A549 treated with CpdA at 1 μM for 4 hours (cell line): ENCODE results near the gene RAB22A. TPM values are rescaled to one million over a fixed set of nuclear protein-coding genes. Genes with fewer than 3 reads are reported as not detected.

ENCODE experiments used
- total RNA-seq: library from RNA; stranded (reverse); fragments of 200-300 nt; extraction: Qiagen RNA extraction; gene quantifications from 5 replicates; pipeline ENCODE4 v1.2.3, GENCODE V29; 2022; ENCODE audit warnings: low read depth

The RAB22A gene, protein sequence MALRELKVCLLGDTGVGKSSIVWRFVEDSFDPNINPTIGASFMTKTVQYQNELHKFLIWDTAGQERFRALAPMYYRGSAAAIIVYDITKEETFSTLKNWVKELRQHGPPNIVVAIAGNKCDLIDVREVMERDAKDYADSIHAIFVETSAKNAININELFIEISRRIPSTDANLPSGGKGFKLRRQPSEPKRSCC
- 9.8 to 11.7 TPM (median 9.9 TPM) in 5 replicates for total RNA-seq

DNA sequence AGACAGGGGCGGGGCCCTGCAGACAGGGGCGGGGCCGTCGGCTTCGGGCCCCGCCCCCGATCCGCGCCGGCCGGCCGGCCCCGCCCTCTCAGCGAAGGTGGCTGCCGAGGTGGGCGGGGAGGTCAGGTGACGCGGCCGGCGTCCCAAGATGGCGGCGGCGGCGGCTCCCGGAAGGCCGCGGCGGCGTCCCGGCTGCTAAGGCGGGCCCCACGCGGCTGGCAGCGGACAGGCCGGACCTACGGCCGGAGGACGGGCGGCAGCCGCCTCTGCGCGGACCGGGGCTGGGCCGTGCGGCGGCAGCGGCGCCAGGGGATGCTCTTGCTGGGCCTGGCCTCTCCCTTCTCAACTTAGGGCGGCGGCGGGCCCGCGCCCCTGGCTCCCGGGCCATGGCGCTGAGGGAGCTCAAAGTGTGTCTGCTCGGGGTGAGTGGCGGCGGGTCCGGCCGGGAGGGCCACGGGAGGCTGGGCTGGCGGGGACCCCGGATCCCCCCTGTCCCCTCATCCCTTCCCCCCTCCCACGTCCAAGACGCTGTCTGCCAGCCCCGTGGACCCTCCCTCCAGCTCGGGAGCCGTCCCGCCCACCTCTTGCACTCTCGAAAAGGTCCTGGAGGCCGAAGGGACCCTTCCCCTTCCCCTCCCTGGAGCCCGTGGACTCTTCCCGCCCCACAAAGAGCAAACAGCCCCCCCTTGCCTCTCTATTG is at the start of gene RAB22A:
Gene RAB22A (plus strand): TSS at position 125 of the 700 bp plus-strand sequence. CDS start 262 bp downstream, at position 387.

DNA sequence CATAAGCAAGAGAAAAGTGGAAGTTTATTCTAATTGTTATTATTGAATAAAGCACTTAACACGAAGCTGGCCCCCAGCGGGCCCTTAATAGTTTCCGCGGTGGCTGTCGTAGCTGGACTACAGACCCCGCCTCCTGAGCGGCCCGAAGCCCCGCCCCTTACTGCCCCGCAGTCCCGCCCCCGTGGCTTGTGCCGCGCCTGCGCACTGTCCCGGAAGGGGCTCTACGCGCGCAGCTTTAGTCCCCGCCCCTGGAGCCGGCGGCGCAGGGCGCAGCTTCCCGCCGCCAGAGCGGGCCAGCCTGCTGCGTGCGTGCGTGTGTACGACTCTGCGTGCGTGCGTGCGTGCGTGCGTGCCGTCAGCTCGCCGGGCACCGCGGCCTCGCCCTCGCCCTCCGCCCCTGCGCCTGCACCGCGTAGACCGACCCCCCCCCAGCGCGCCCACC is 79.4 kb downstream of the RAB22A start, which contains the start of gene VAPB:
Gene VAPB (plus strand): TSS at position 348 of the 442 bp plus-strand sequence. CDS start 231 bp downstream, outside the sequence.

Other genes starting within 250 kb of the RAB22A start
- not detected in 5 replicates for gene ANKRD60, start 81.1 kb upstream of the RAB22A start, total RNA-seq
- gene VAPB, start 79.5 kb downstream of the RAB22A start, total RNA-seq: 50.2 to 58.1 TPM (median 51.1 TPM) in 5 replicates
- gene APCDD1L, start 205.7 kb downstream of the RAB22A start, total RNA-seq: 0.06 to 0.09 TPM (median 0.07 TPM) in 5 replicates